Muscle layer of duodenum (tissue), 2 donors: ENCODE data around the gene EGFL6.
"Not testable (repeated sequence)": the region's sequence is repeated elsewhere in the genome, so short reads cannot be mapped to it uniquely, and the experiment has no call there.

Source experiments
- H3K27ac ChIP-seq: one replicate; pipeline ENCODE4 v1.7.0; 2013; ENCODE audit warnings: mild to moderate bottlenecking, low read length
- H3K27me3 ChIP-seq: one replicate; pipeline ENCODE4 v1.7.0; 2013; ENCODE audit warnings: low read depth, mild to moderate bottlenecking, control low read depth, low read length
- H3K36me3 ChIP-seq, 2 donors: one replicate each; pipeline ENCODE4 v1.7.0; 2013; ENCODE audit warnings: low read length in 2 of 2, control low read depth in 1 of 2, mild to moderate bottlenecking in 1 of 2; ENCODE audit not compliant: insufficient read depth in 2 of 2, control insufficient read depth in 1 of 2
- H3K4me1 ChIP-seq, 2 donors: one replicate each; pipeline ENCODE4 v1.7.0; 2013; ENCODE audit warnings: low read length in 2 of 2, mild to moderate bottlenecking in 2 of 2, control low read depth in 1 of 2, moderate library complexity in 1 of 2; ENCODE audit not compliant: insufficient read depth in 2 of 2, control insufficient read depth in 1 of 2
- H3K4me3 ChIP-seq, 2 donors: one replicate each; pipeline ENCODE4 v1.7.0; 2013; ENCODE audit warnings: low read length in 2 of 2, low read depth in 1 of 2, mild to moderate bottlenecking in 1 of 2
- H3K9me3 ChIP-seq, 2 donors: one replicate each; pipeline ENCODE4 v1.7.0; 2013; ENCODE audit warnings: low read length in 2 of 2, control low read depth in 1 of 2, mild to moderate bottlenecking in 1 of 2; ENCODE audit not compliant: control insufficient read depth in 1 of 2
- donor health status: healthy.

EGFL6 gene

DNA sequence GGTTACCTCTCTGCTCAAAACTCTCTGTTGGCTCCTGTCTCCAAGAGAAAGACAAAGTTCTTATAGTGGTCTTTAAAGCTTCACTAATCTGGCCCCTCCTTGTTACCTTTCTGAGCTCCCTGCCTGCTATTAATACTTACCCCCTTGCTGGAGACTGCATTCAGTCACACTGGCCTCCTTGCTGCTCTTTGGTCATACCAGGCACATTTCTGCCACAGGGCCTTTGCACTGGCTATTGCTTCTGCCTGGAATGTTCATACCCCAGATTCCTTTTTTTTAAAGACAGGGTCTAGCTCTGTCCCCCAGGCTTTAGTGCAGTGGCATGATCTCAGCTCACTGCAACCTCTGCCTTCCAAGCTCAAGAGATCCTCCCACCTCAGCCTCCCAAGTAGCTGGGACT is 103.6 kb downstream of the EGFL6 start:
- Histone ChIP-seq H3K27ac (no peak overlapping the region), H3K4me1 (no peaks in the 10 kb centered on the region), H3K36me3 (no peaks in the 10 kb centered on the region), H3K27me3 (no peaks in the 10 kb centered on the region), H3K9me3 (no peaks in the 10 kb centered on the region), H3K4me3 (no peak overlapping the region)

DNA sequence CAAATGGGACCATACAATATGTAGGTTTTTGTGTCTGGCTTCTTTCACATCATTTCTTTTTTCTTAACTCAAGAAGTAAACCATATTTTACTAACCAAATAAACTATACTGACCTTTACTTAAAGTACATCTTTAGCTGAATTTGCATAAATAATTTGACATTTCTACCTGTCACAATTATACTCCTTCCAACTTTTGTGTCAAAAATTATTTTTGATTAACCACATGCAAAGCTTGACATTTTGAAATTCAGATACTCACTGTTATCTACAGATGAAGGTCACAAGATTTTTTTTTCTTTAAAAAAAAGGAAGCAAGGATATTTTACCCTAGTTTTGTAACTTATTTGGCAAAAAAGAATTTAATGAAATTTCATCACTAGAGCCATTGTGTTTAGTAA is 107.5 kb downstream of the EGFL6 start:
- no peak overlapping the region for H3K4me3 ChIP-seq
- no peaks in the 10 kb centered on the region for H3K27me3 ChIP-seq
- no peak overlapping the region for H3K27ac ChIP-seq
- no peaks in the 10 kb centered on the region for H3K9me3 ChIP-seq
- H3K36me3 ChIP-seq: no peaks in the 10 kb centered on the region
- H3K4me1 ChIP-seq: no peaks in the 10 kb centered on the region

GRCh38 chrX:13679700-13680099 is 110.3 kb downstream of the EGFL6 start:
- H3K27me3 ChIP-seq, H3K36me3 ChIP-seq, H3K4me3 ChIP-seq, H3K9me3 ChIP-seq, H3K27ac ChIP-seq, H3K4me1 ChIP-seq: not testable (repeated sequence)

DNA sequence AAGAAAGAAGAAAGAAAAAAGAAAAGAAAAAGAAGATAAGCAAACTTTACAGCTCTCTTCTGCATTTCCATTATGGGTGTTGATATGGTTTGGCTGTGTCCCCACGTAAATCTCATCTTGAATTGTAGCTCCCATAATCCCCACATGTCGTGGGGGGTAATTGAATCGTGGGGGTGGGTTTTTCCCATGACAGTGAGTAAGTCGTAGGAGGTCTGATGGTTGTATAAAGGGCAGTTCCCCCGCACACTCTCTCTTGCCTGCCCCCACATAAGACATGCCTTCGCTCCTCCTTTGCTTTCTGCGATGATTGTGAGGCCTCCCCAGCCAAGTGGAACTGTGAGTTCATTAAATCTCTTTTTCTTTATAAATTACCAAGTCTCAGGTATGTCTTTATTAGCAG is 112.2 kb downstream of the EGFL6 start:
- no peak overlapping the region for H3K27ac ChIP-seq
- H3K27me3 ChIP-seq: no peaks in the 10 kb centered on the region
- no peaks in the 10 kb centered on the region for H3K4me1 ChIP-seq
- no peak overlapping the region for H3K4me3 ChIP-seq
- no peaks in the 10 kb centered on the region for H3K36me3 ChIP-seq
- H3K9me3 ChIP-seq: no peaks in the 10 kb centered on the region
